Measurements from ENCODE around the gene NT5DC1. TPM values are rescaled to one million over a fixed set of nuclear protein-coding genes. Genes with fewer than 3 reads are reported as not detected.

The NT5DC1 gene
- total RNA-seq, 4 donors from 2014 or later: 4.2 to 23.5 (median 7.0) TPM

DNA sequence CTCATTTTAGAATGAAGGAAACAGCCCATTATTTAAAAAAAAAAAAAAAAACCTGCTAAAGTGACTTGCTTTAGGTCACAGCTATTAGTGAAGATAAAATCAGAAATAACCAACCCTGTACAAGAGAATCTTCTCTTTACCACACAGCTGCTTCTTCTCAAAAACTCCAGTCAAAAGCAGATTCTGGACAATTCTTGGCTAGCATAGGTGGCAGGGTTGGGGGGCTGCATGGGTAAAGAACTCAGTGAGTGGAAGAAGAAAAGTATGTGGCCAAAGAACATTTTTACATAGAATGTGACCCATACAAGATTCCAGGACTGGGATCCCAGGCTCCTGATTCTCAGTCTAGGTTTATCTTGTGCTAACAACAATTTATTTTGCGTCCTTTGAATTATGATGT is 30.6 kb upstream of the NT5DC1 start:
- no peak overlapping the region for H3K4me3 ChIP-seq
- H3K9me3 ChIP-seq: no peaks in the 10 kb centered on the region
- H3K27me3 ChIP-seq: no peaks in the 10 kb centered on the region
- H3K4me1 ChIP-seq: no peaks in the 10 kb centered on the region
- no peaks in the 10 kb centered on the region for H3K36me3 ChIP-seq
- TF ChIP-seq, protein P1, sequence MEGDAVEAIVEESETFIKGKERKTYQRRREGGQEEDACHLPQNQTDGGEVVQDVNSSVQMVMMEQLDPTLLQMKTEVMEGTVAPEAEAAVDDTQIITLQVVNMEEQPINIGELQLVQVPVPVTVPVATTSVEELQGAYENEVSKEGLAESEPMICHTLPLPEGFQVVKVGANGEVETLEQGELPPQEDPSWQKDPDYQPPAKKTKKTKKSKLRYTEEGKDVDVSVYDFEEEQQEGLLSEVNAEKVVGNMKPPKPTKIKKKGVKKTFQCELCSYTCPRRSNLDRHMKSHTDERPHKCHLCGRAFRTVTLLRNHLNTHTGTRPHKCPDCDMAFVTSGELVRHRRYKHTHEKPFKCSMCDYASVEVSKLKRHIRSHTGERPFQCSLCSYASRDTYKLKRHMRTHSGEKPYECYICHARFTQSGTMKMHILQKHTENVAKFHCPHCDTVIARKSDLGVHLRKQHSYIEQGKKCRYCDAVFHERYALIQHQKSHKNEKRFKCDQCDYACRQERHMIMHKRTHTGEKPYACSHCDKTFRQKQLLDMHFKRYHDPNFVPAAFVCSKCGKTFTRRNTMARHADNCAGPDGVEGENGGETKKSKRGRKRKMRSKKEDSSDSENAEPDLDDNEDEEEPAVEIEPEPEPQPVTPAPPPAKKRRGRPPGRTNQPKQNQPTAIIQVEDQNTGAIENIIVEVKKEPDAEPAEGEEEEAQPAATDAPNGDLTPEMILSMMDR (IDR thresholded peaks at IDR 0.05): no peak
- WGBS, 2 donors: 92 to 100% methylated on average over 1 of the region's 1 CpG
- no peak for DNase-seq (ENCODE audit: low spot score in 2 of 2)
- no peak overlapping the region for H3K27ac ChIP-seq

DNA sequence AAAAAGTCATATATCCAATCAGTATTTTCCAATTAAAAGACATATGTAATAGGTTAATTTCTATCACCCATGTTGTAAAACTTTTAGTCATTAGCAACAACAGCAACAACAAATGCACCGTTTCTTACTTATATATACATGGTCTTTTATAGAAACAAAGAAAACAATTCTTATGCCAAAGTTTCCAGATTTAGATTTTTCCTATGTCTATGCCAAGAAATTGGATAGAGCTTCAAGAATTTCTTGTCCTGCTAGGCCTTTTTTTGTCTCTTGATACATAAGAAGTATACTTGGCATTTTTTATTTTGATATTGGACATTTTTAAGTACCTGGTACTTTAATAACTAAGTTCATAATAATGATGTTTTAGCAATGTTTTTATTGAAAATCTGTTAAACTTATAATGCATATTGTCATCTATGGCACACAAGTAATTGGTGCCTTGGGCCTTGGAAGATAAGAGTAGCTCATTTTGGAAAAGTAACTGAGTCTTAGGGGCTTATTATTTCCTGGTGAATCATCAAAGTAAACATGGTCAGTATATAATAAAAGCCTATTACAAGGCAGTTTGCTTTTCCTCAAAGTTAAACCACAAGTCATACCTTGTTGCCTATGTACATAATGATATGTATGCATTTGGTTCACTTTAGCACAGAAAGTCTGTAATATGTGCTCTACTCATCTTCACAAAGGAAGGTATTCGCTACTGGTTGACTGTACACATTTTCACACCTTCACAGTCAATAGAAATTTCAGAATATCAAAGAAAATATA is 29.9 kb upstream of the NT5DC1 start:
- Histone ChIP-seq H3K27ac (no peak overlapping the region), H3K36me3 (no peaks in the 10 kb centered on the region), H3K27me3 (no peaks in the 10 kb centered on the region), H3K4me1 (no peaks in the 10 kb centered on the region), H3K4me3 (no peak overlapping the region), H3K9me3 (no peaks in the 10 kb centered on the region)
- DNase-seq (ENCODE audit: low spot score in 2 of 2): no peak
- WGBS, 2 donors: 53 to 59% methylated on average over 2 of the region's 2 CpGs
- TF ChIP-seq EP300 (IDR thresholded peaks at IDR 0.05) (no peak), POLR2A (IDR thresholded peaks at IDR 0.05) (no peak)
- TF ChIP-seq, protein P1 (IDR thresholded peaks at IDR 0.05): no peak

DNA sequence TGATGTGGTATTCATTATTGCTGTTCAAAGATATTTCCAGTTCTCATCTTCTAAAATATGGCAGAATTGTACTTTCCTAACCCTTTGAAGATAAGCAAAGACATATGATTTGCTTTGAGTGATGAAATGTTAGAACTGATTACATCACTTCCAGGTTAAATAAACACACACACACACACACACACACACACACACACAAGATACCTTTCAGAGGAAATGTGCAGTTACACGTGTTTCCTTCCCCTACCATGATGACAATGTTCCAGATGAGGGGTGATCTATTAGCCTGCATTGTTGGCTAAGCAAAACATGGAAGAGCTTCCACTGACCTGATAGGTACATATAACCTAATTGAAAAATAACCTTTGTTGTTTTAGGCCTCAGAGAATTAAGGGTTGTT is 28.3 kb upstream of the NT5DC1 start:
- no peak for DNase-seq (ENCODE audit: low spot score in 2 of 2)
- no peak for TF ChIP-seq POLR2A (IDR thresholded peaks at IDR 0.05)
- TF ChIP-seq, protein P1 (IDR thresholded peaks at IDR 0.05): no peak
- TF ChIP-seq EP300 (IDR thresholded peaks at IDR 0.05): no peak
- H3K27me3 ChIP-seq: no peaks in the 10 kb centered on the region
- H3K9me3 ChIP-seq: no peaks in the 10 kb centered on the region
- 42 to 71% methylated on average over 1 of the region's 1 CpG for WGBS, 2 donors
- H3K4me3 ChIP-seq: no peak overlapping the region
- H3K36me3 ChIP-seq: no peaks in the 10 kb centered on the region
- no peaks in the 10 kb centered on the region for H3K4me1 ChIP-seq
- no peak overlapping the region for H3K27ac ChIP-seq

DNA sequence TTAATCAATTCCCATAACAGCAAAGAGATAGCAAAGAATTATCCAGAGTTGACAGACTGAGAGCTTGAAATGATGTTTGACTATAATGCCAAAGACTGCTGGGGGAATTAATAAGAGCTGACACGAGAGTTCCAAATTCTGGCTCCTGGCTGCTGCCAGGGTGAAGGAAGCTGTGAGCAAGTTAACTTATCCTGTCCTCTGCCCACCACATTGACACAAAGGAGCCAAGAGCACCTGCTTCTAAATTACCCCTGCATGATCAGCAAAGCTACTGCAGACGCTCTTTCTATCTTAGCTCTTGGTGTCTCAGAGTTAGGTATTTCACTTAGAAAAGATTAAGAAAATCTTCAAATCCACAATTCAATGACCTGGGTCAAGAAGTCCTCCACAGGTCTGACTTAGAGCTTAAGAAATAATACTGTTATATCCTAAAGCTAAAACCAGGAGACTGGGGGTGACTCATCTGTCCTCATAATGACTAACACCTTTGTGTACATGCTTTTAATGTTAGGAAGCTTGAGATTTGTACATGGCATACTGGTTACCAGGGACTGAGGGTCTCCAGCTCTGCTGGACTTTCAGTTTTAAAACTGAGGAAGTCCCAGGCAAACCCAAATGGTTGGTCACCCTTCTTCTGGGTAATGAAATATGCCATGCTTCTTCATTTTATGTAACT is 26.8 kb upstream of the NT5DC1 start:
- Histone ChIP-seq H3K9me3 (no peaks in the 10 kb centered on the region), H3K27ac (no peak overlapping the region), H3K36me3 (no peaks in the 10 kb centered on the region), H3K27me3 (no peaks in the 10 kb centered on the region), H3K4me1 (no peaks in the 10 kb centered on the region), H3K4me3 (no peak overlapping the region)
- TF ChIP-seq, protein P1 (IDR thresholded peaks at IDR 0.05): no peak
- no peak for TF ChIP-seq POLR2A (IDR thresholded peaks at IDR 0.05)
- no peak for TF ChIP-seq EP300 (IDR thresholded peaks at IDR 0.05)
- 63 to 70% methylated on average over 2 of the region's 2 CpGs for WGBS, 2 donors
- no peak for DNase-seq (ENCODE audit: low spot score in 2 of 2)

DNA sequence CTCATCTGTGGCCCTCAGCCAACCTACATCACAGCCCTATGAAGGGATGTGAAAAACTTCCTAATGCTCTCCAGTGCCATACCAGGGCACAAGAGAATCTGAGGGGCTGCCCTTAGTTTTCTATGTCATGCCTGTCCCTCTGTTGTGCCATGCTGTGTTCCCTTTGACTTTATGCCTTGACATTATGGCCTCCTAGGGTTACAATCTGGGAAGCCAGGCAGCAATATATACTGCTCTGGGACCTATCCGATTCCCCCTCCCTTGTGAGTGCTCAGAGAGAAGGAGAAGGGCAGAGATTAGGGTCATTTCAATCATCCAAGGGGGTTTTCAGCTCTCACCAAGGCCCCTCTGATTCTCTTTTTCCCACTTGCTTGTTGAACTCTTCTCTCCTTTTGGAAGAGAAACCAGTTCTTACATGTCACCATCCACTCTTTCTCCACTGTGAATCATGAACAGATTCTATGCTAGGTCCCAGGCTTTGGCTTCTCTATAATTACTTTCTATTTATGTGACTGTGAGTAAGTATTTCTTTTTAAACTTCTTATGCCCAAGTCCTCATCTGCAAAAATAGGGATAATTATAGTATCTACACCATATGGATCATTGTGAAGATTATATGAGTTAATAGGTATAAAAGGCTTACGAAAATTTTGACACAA is 25.8 kb upstream of the NT5DC1 start:
- H3K4me3 ChIP-seq: no peak overlapping the region
- H3K4me1 ChIP-seq: no peaks in the 10 kb centered on the region
- TF ChIP-seq POLR2A (IDR thresholded peaks at IDR 0.05) (no peak), EP300 (IDR thresholded peaks at IDR 0.05) (no peak)
- TF ChIP-seq, protein P1 (IDR thresholded peaks at IDR 0.05): no peak
- H3K27me3 ChIP-seq: no peaks in the 10 kb centered on the region
- H3K36me3 ChIP-seq: no peaks in the 10 kb centered on the region
- no peak overlapping the region for H3K27ac ChIP-seq
- WGBS, 2 donors: 94 to 96% methylated on average over 2 of the region's 2 CpGs
- no peak for DNase-seq (ENCODE audit: low spot score in 2 of 2)
- H3K9me3 ChIP-seq: no peaks in the 10 kb centered on the region

Data from tibial nerve (tissue), 4 donors.